Breast epithelium (tissue), 3 donors: ENCODE results near the gene C2orf74.

Experiments used
- POLR2A ChIP-seq: fragments of 450-650 bp; IDR thresholded peaks from one replicate; pipeline ENCODE4 v1.6.1; 2016; ENCODE audit warnings: antibody characterized with exemption, mild to moderate bottlenecking, moderate library complexity
- TF ChIP-seq, protein P1 (sequence below), 3 donors: fragments of 450-650 bp; IDR thresholded peaks; one replicate each; pipeline ENCODE4 v1.5.1; 2016 to 2017; ENCODE audit warnings: antibody characterized with exemption in 3 of 3, mild to moderate bottlenecking in 3 of 3, moderate library complexity in 3 of 3

GRCh38 chr2:61138859-61139258, 23.1 kb upstream of the C2orf74 start:
- TF ChIP-seq, protein P1, sequence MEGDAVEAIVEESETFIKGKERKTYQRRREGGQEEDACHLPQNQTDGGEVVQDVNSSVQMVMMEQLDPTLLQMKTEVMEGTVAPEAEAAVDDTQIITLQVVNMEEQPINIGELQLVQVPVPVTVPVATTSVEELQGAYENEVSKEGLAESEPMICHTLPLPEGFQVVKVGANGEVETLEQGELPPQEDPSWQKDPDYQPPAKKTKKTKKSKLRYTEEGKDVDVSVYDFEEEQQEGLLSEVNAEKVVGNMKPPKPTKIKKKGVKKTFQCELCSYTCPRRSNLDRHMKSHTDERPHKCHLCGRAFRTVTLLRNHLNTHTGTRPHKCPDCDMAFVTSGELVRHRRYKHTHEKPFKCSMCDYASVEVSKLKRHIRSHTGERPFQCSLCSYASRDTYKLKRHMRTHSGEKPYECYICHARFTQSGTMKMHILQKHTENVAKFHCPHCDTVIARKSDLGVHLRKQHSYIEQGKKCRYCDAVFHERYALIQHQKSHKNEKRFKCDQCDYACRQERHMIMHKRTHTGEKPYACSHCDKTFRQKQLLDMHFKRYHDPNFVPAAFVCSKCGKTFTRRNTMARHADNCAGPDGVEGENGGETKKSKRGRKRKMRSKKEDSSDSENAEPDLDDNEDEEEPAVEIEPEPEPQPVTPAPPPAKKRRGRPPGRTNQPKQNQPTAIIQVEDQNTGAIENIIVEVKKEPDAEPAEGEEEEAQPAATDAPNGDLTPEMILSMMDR (IDR thresholded peaks at IDR 0.05) = no peak
- no peak for TF ChIP-seq POLR2A
